IMR-90 (cell line): ENCODE results near the gene TMC7. TPM values are rescaled to one million over a fixed set of nuclear protein-coding genes. Genes with fewer than 3 reads are reported as not detected.
"Not testable (repeated sequence)": the region's sequence is repeated elsewhere in the genome, so short reads cannot be mapped to it uniquely, and the experiment has no call there.

Experiments
- ATAC-seq: fragments of 200-7000 bp; cut with Tn5 transposase; 2 replicates; pipeline ENCODE4 v1.9.1; 2020; ENCODE audit warnings: low read depth, mild to moderate bottlenecking, moderate library complexity
- BruUV-seq: library from RNA; stranded (reverse); fragments of 400-500 nt; replicated peaks from 2 replicates; lab custom pipeline; 2021; lab: Mats Ljungman, UMichigan
- CTCF ChIA-PET: fragments of 300-600 bp; formaldehyde crosslinking; extraction: SDS; loops from one replicate; lab custom pipeline; 2021; ENCODE audit warnings: antibody characterized with exemption; lab: Yijun Ruan, JAX
- POLR2A ChIA-PET: fragments of 300-600 bp; sonication (Branson Sonifier 250); formaldehyde crosslinking; loops from one replicate; lab custom pipeline; 2022; ENCODE audit warnings: antibody characterized with exemption; ENCODE audit not compliant: unreplicated experiment; lab: Charles Lee
- DNase-seq: peaks from one replicate; pipeline ENCODE4 v3.0.0; 2013
- H2AFZ ChIP-seq: replicated peaks from 2 replicates; pipeline ENCODE3; 2013; ENCODE audit warnings: low read length, mild to moderate bottlenecking; ENCODE audit not compliant: poor library complexity
- H2AK5ac ChIP-seq: 2 replicates; pipeline ENCODE4 v1.6.1; 2013; ENCODE audit warnings: low read depth, low read length, inconsistent platforms
- H2AK9ac ChIP-seq: replicated peaks from 2 replicates; pipeline ENCODE3; 2013; ENCODE audit warnings: mild to moderate bottlenecking, low read depth, low read length, moderate library complexity; ENCODE audit not compliant: poor library complexity
- H2BK120ac ChIP-seq: 2 replicates; pipeline ENCODE4 v1.6.1; 2013; ENCODE audit warnings: low read depth, low read length, inconsistent platforms
- H2BK15ac ChIP-seq: 3 replicates; pipeline ENCODE4 v1.6.1; 2013; ENCODE audit warnings: low read depth, low read length, inconsistent platforms
- H2BK20ac ChIP-seq: 2 replicates; pipeline ENCODE4 v1.6.1; 2013; ENCODE audit warnings: low read depth, mild to moderate bottlenecking, inconsistent platforms, low read length, moderate library complexity
- H2BK5ac ChIP-seq: 2 replicates; pipeline ENCODE4 v1.6.1; 2013; ENCODE audit warnings: mild to moderate bottlenecking, low read depth, low read length, inconsistent platforms; ENCODE audit not compliant: poor library complexity, severe bottlenecking
- H3K14ac ChIP-seq: replicated peaks from 2 replicates; pipeline ENCODE4 v1.6.1; 2013; ENCODE audit warnings: low read depth, low read length, inconsistent platforms
- H3K18ac ChIP-seq: 2 replicates; pipeline ENCODE4 v1.6.1; 2013; ENCODE audit warnings: low read depth, low read length, control low read depth
- H3K23ac ChIP-seq: 2 replicates; pipeline ENCODE4 v1.6.1; 2013; ENCODE audit warnings: low read depth, low read length, inconsistent platforms
- H3K27ac ChIP-seq: 2 replicates; pipeline ENCODE4 v1.5.1; 2013; ENCODE audit warnings: mild to moderate bottlenecking, control low read depth, low read length; ENCODE audit not compliant: insufficient read depth
- H3K27me3 ChIP-seq: 2 replicates; pipeline ENCODE4 v1.6.1; 2013; ENCODE audit warnings: low read length; ENCODE audit not compliant: control insufficient read depth, insufficient read depth
- H3K36me3 ChIP-seq: 2 replicates; pipeline ENCODE4 v1.6.1; 2013; ENCODE audit warnings: low read length, mixed read lengths; ENCODE audit not compliant: control insufficient read depth, insufficient read depth
- H3K4ac ChIP-seq: 2 replicates; pipeline ENCODE4 v1.6.1; 2013; ENCODE audit warnings: low read depth, low read length, inconsistent platforms
- H3K4me1 ChIP-seq: 2 replicates; pipeline ENCODE4 v1.6.1; 2013; ENCODE audit warnings: low read length, mixed read lengths; ENCODE audit not compliant: control insufficient read depth, insufficient read depth
- H3K4me2 ChIP-seq: 2 replicates; pipeline ENCODE4 v1.6.1; 2013; ENCODE audit warnings: low read depth, mild to moderate bottlenecking, control low read depth, low read length, moderate library complexity
- H3K4me3 ChIP-seq: 2 replicates; pipeline ENCODE4 v1.5.1; 2013; ENCODE audit warnings: low read depth, mild to moderate bottlenecking, control low read depth, low read length, moderate library complexity; ENCODE audit not compliant: insufficient read depth
- H3K56ac ChIP-seq: 2 replicates; pipeline ENCODE4 v1.6.1; 2013; ENCODE audit warnings: low read length, inconsistent platforms; ENCODE audit not compliant: insufficient read depth; ENCODE audit errors: extremely low read depth
- H3K79me1 ChIP-seq, 2 experiments: 2 replicates each; pipeline ENCODE4 v1.6.1; 2013; ENCODE audit warnings: low read length in 2 of 2, inconsistent platforms in 1 of 2, low read depth in 1 of 2
- H3K9ac ChIP-seq: 2 replicates; pipeline ENCODE4 v1.6.1; 2013; ENCODE audit warnings: low read depth, low read length, control low read depth
- H3K9me1 ChIP-seq: 2 replicates; pipeline ENCODE4 v1.6.1; 2013; ENCODE audit warnings: low read length, inconsistent platforms; ENCODE audit not compliant: insufficient read depth
- H3K9me3 ChIP-seq: 2 replicates; pipeline ENCODE4 v1.6.1; 2013; ENCODE audit warnings: low read length; ENCODE audit not compliant: control insufficient read depth, insufficient read depth
- H4K20me1 ChIP-seq: 2 replicates; pipeline ENCODE4 v1.6.1; 2013; ENCODE audit warnings: low read length, inconsistent platforms; ENCODE audit not compliant: insufficient read depth
- H4K5ac ChIP-seq: 2 replicates; pipeline ENCODE4 v1.6.1; 2013; ENCODE audit warnings: mild to moderate bottlenecking, low read depth, low read length, control low read depth
- H4K8ac ChIP-seq, 2 experiments: 2 replicates each; pipeline ENCODE4 v1.6.1; 2013; ENCODE audit warnings: low read depth in 2 of 2, low read length in 2 of 2, control low read depth in 1 of 2, inconsistent platforms in 1 of 2
- H4K91ac ChIP-seq: 2 replicates; pipeline ENCODE4 v1.6.1; 2013; ENCODE audit warnings: low read depth, low read length, inconsistent platforms; ENCODE audit not compliant: insufficient read depth
- WGBS, 2 experiments: methylation state at CpG; one replicate each; pipeline versions ENCODE4 v1.1.5 to v1.1.7; 2013; ENCODE audit warnings: missing lambda C conversion rate in 2 of 2; ENCODE audit not compliant: insufficient read length in 1 of 2; ENCODE audit errors: extremely low coverage in 2 of 2; 5-methylcytosine and 5-hydroxymethylcytosine counted together
- dilution Hi-C: fragments of 300-500 bp; cut with HindIII; formaldehyde crosslinking; loops from one replicate; pipeline ENCODE4 v1.14.3; 2018; ENCODE audit warnings: low sequenced_read_pairs; ENCODE audit not compliant: unreplicated experiment
- in situ Hi-C: fragments of 300-500 bp; cut with MboI; formaldehyde crosslinking; loops from 3 replicates; pipeline ENCODE4 v1.14.3; 2019; ENCODE audit warnings: low sequenced_read_pairs, inconsistent platforms, mixed read lengths
- intact Hi-C: fragments of 100-400 bp; cut with micrococcal nuclease; formaldehyde crosslinking; loops from 2 replicates; pipeline ENCODE4 v1.10.0; 2022
- polyA plus RNA-seq, 3 experiments: library from polyadenylated mRNA; depleted of rRNA; stranded (reverse); fragments of >200 nt; gene quantifications; 2 replicates each; pipeline ENCODE4 v1.2.3, GENCODE V29; 2012; ENCODE audit warnings: low replicate concordance in 1 of 3
- total RNA-seq: library from RNA; depleted of rRNA; stranded (reverse); fragments of >200 nt; gene quantifications from 2 replicates; pipeline ENCODE4 v1.2.3, GENCODE V29; 2012

Gene TMC7
- total and polyA plus RNA-seq, 2 of the 4 experiments (the other 2 are of a cell fraction), result 0.27 to 0.36 TPM

GRCh38 chr16:18993531-18993930 is 9.8 kb downstream of the TMC7 start:
- H2AK5ac ChIP-seq, DNase-seq, H3K4ac ChIP-seq, H3K23ac ChIP-seq, H4K5ac ChIP-seq, H3K9ac ChIP-seq, H4K91ac ChIP-seq, POLR2A ChIA-PET, H2BK5ac ChIP-seq, H2BK15ac ChIP-seq, H3K4me1 ChIP-seq, H3K9me3 ChIP-seq, H3K27ac ChIP-seq, H2BK20ac ChIP-seq, H3K18ac ChIP-seq, H3K14ac ChIP-seq, H3K56ac ChIP-seq, H3K79me1 ChIP-seq, H3K4me2 ChIP-seq, H2AK9ac ChIP-seq, ATAC-seq, BruUV-seq, H3K4me3 ChIP-seq, intact Hi-C loops, dilution Hi-C loops, H4K8ac ChIP-seq, H3K9me1 ChIP-seq, H2AFZ ChIP-seq, in situ Hi-C loops, H4K20me1 ChIP-seq, H2BK120ac ChIP-seq, H3K36me3 ChIP-seq, CTCF ChIA-PET, H3K27me3 ChIP-seq: not testable (repeated sequence)
- 60% methylated on average over 1 of the region's 3 CpGs; no CpG with 5 or more reads in 1 of the 2 experiments for WGBS, 2 experiments

GRCh38 chr16:18994181-18994580 is 10.4 kb downstream of the TMC7 start:
- H3K9me3 ChIP-seq, H2AK5ac ChIP-seq, H2AFZ ChIP-seq, H4K5ac ChIP-seq, CTCF ChIA-PET, ATAC-seq, H2AK9ac ChIP-seq, H3K4me3 ChIP-seq, H3K36me3 ChIP-seq, H4K20me1 ChIP-seq, dilution Hi-C loops, H2BK20ac ChIP-seq, H3K27ac ChIP-seq, H3K9ac ChIP-seq, H3K4ac ChIP-seq, H2BK5ac ChIP-seq, H3K4me2 ChIP-seq, H3K9me1 ChIP-seq, H3K56ac ChIP-seq, H2BK15ac ChIP-seq, POLR2A ChIA-PET, BruUV-seq, H3K14ac ChIP-seq, H3K79me1 ChIP-seq, H3K27me3 ChIP-seq, intact Hi-C loops, in situ Hi-C loops, H4K8ac ChIP-seq, H4K91ac ChIP-seq, H2BK120ac ChIP-seq, H3K4me1 ChIP-seq, DNase-seq, H3K23ac ChIP-seq, H3K18ac ChIP-seq: not testable (repeated sequence)
- 100% methylated on average over 1 of the region's 7 CpGs; no CpG with 5 or more reads in 1 of the 2 experiments for WGBS, 2 experiments
